Measurements from ENCODE around the gene MRPS2.
"Not testable (repeated sequence)": the region's sequence is repeated elsewhere in the genome, so short reads cannot be mapped to it uniquely, and the experiment has no call there.

The MRPS2 gene

DNA sequence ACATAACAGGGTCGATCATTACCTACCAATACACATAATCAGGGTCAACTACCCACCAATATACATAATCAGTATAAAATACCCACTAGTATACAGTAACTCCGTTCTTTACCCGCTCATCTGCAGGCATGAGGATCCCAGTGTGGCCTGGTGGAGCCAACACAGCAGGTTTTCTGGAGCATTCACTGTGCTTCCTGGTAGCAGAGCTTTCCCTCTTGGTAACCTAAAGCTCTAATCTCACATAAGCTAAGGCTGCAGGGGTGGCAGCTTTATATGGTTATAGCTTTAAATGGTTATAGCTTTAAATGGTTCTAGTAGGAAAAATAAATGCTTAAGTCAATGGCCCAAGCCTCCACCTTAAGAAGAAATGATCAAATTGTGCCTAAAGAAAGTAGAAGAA, 32.6 kb downstream of the MRPS2 start:
- TF ChIP-seq POLR2AphosphoS5 (IDR thresholded peaks at IDR 0.05; ENCODE audit: low read depth, low read length), result no peak
- TF ChIP-seq POLR2A (IDR thresholded peaks at IDR 0.05; ENCODE audit: low read depth, low read length), result no peak
- no peak for TF ChIP-seq TAF1 (IDR thresholded peaks at IDR 0.05; ENCODE audit: borderline replicate concordance, low read depth, low read length)
- FAIRE-seq (no peak), DNase-seq (ENCODE audit: insufficient read length) (no peak)

- no peak for DNase-seq (ENCODE audit: insufficient read length)
- FAIRE-seq, result no peak
Observed at GRCh38 chr9:135533674-135534073, 33.2 kb downstream of the MRPS2 start.

DNA sequence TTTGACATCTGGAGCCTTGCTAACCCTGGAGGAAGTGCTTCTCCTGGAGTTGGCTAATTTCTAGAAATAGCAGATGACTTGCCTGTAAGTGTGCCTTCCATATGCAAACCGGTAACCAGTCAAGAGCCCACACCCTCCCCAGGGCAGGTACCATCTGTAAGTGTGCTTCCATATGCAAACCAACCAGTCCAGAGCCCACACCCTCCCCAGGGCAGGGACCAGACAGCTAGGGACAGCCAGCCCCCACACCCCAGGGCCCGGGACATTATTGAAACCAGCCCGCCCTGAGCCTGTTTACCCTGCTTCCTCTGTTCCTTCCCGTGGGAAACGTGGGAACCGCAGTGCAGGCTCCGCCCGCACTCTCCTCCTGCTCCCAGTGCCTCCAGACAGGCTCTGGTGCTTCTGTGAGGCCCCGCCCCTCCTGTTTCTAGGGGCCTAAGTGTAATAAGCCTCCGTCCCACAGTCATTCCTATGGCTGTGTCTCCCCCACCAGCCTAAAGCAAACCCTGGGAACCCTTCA, 33.8 kb downstream of the MRPS2 start:
- not testable (repeated sequence) for FAIRE-seq; DNase-seq (ENCODE audit: insufficient read length)

More at GRCh38 chr9:135533674-135534073, 33.2 kb downstream of the MRPS2 start:
- TF ChIP-seq TAF1 (IDR thresholded peaks at IDR 0.05; ENCODE audit: borderline replicate concordance, low read depth, low read length), result no peak
- no peak for TF ChIP-seq POLR2A (IDR thresholded peaks at IDR 0.05; ENCODE audit: low read depth, low read length)

- DNase-seq (ENCODE audit: insufficient read length); FAIRE-seq: not testable (repeated sequence)
Observed at GRCh38 chr9:135534826-135535225, 34.3 kb downstream of the MRPS2 start.

DNA sequence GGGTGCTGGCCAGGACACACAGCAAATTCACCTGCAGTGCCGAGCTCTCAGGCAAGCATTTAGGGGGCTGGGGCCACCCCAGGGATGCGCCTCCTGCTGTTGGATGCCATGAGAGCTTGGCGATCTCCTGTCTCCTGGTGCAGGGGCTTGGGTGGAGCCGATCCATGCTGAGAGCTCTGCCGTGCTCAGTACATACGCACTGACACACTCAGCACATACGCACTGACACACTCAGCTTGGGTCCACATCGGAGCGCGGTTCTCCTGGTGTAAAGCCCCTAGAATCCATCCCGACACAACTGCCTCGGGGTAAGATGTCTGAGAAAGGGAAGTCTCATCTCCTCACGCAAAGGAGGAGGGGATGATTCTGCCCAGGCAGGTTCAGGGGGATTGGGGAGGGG, 35.1 kb downstream of the MRPS2 start:
- DNase-seq (ENCODE audit: insufficient read length); FAIRE-seq: not testable (repeated sequence)

GRCh38 chr9:135536216-135536615, 35.7 kb downstream of the MRPS2 start:
- TF ChIP-seq POLR2AphosphoS5 (IDR thresholded peaks at IDR 0.05; ENCODE audit: low read depth, low read length) (no peak), POLR2A (IDR thresholded peaks at IDR 0.05; ENCODE audit: low read depth, low read length) (no peak), TAF1 (IDR thresholded peaks at IDR 0.05; ENCODE audit: borderline replicate concordance, low read depth, low read length) (no peak)
- DNase-seq (ENCODE audit: insufficient read length) (no peak), FAIRE-seq (no peak)

DNA sequence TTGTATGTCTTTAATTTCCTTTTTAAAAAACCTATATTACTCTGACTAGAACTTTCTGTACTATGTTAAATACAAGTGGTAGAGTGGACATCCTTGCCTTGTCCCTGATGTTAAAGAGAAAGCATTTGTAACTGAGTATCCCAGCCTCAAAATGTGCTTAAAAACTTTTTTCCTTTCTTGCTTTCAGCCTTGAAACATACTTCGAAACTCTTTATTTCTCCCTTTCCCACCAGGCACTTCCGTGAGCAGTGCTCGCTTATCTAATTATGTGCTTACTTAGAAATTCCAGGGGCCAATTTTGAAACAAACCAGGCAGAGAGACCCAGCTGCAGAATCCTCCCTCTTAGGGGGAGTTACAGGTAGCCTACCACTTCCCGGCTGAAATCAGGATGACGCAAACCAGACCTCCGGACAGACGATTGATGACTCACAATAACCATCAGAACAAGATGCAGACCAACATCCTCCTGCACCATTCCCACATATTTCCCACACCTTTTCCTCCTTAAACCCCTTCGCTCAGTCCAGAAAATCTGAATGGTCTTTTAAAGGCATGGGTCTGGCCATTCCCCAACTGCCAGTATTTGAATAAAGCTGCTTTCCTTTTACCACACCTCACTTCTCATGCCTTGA, 42.9 kb downstream of the MRPS2 start:
- FAIRE-seq, result not testable (repeated sequence)

DNA sequence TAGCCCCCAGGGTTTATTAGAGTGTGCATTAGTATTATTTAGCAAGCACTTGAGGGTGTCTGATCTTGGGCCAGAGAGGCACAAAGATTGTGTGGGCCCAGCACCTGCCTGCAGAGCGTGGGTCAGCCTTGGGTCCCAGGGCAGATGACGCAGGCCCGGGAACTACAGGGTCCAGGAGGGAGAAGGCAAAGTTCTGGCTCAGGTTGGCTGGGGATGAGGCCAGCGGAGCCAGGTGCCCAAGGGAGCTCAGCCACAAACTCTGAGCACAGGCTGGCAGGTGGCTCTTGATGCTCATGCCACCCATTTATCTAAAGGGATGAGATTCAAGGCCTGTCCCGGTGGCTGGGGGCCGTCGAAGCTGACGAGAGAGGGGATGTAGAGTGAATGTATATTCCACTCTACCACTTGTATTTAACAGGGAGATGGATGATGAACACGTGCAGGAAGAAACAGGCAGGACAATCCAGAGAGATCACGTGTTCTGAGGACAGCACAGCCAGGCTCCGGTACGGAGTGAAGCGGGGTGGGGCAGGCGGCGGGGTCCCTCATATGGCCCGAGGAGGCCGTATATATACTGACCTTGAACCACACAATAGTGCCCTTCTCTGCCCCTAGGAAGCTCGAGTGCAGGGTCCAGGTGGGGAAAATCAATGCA, 44.6 kb downstream of the MRPS2 start:
- DNase-seq (ENCODE audit: insufficient read length), result no peak
- no peak for FAIRE-seq
- TF ChIP-seq POLR2AphosphoS5 (IDR thresholded peaks at IDR 0.05; ENCODE audit: low read depth, low read length) (no peak), POLR2A (IDR thresholded peaks at IDR 0.05; ENCODE audit: low read depth, low read length) (no peak), TAF1 (IDR thresholded peaks at IDR 0.05; ENCODE audit: borderline replicate concordance, low read depth, low read length) (no peak)

More for the DNA sequence above, 42.9 kb downstream of the MRPS2 start:
- not testable (repeated sequence) for DNase-seq (ENCODE audit: insufficient read length)

GRCh38 chr9:135545646-135546176, 45.2 kb downstream of the MRPS2 start, which contains the start of gene OBP2A:
TSS of gene OBP2A (plus strand) at chr9:135546126. CDS start at chr9:135546181, 55 bp downstream.
- not testable (repeated sequence) for DNase-seq (ENCODE audit: insufficient read length)
- FAIRE-seq, result peak; percentile 9

DNA sequence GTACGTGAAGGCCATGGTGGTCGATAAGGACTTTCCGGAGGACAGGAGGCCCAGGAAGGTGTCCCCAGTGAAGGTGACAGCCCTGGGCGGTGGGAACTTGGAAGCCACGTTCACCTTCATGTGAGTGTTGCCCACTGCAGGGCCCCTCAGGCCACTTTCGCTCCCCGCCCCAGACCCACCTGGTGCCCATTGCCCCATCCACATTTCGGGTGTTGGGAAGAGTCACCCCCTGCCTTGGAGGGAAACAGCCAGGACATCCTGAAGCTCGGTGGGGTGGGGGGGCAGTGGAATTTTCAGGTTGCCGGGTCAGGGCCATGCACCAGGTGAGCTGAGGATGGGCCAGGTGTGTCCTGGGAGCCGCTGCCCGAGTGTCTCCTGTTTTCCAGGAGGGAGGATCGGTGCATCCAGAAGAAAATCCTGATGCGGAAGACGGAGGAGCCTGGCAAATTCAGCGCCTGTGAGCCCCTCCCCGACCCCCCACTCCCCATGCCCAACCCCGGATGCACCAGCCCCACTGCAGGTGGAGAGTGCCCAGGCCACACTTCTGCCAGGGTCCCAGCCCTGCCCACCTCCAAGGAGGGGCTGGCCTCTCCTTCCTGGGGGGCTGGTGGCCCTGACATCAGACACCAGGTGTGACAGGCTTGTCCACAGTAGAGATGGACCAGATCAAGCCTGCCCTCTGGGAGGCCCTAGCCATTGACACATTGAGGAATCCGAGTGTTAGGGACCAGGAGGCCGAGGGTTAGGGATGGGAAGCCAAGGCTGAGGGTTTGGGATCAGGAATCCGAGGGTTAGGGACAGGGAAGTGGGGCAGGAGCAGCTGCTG, 46.5 kb downstream of the MRPS2 start:
- not testable (repeated sequence) for FAIRE-seq; DNase-seq (ENCODE audit: insufficient read length)

- TF ChIP-seq TAF1 (IDR thresholded peaks at IDR 0.05; ENCODE audit: borderline replicate concordance, low read depth, low read length), result no peak
- TF ChIP-seq POLR2AphosphoS5 (IDR thresholded peaks at IDR 0.05; ENCODE audit: low read depth, low read length), result no peak
- no peak for TF ChIP-seq POLR2A (IDR thresholded peaks at IDR 0.05; ENCODE audit: low read depth, low read length)
- DNase-seq (ENCODE audit: insufficient read length), result no peak
- no peak for FAIRE-seq
Observed at GRCh38 chr9:135547756-135548736, 47.6 kb downstream of the MRPS2 start.

GRCh38 chr9:135549478-135550343, 49.2 kb downstream of the MRPS2 start:
- not testable (repeated sequence) for FAIRE-seq; DNase-seq (ENCODE audit: insufficient read length)
